Measurements from ENCODE around the gene MYRFL.
"Not testable (repeated sequence)": the region's sequence is repeated elsewhere in the genome, so short reads cannot be mapped to it uniquely, and the experiment has no call there.

Gene MYRFL

GRCh38 chr12:69994086-69994485, 169.1 kb downstream of the MYRFL start:
- not testable (repeated sequence) for DNase-seq

DNA sequence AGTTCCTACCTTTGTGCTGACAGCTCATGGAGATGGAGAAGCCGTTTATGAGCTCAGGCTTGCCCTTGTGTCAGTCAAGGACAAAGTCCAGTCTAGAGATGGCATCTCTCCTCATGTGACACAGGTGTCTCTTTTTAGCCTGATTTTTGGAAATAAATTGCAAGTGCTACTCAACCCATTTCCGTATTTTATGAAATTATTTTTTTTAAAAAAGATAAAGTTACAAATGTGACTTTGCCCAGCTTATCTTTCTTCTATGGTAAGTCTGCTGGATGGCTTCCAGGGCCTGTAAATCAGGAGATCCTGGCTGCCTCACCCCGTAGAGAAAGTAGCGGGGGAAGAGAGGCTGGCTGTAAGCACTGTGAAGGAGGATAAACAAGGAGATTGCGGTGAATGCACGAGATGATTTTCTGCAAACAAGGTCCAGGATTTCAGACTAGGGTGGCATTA, 169.7 kb downstream of the MYRFL start:
- no peak for DNase-seq

- no peak for DNase-seq
These were observed 171.2 kb downstream of the MYRFL start for GRCh38 chr12:69996241-69996640.

GRCh38 chr12:69996722-69997121, 171.7 kb downstream of the MYRFL start:
- DNase-seq = no peak

DNA sequence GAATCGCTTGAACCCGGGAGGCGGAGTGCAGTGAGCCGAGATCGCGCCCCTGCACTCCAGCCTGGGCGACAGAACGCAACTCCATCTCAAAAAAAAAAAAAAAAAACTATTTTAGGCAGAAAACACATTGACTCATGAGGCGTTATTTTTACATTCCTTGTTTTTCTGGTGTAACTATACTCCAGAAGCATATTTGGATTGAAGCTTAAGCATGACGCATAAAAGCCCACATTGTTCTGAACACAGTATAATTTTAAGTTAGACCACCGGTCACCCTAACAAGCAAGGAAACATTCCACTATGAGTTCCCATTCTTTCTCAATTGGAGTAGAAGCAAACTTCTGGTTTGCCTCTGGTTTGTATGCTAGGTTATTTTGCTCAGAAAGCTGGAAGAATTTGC, 173.0 kb downstream of the MYRFL start:
- no peak for DNase-seq

DNA sequence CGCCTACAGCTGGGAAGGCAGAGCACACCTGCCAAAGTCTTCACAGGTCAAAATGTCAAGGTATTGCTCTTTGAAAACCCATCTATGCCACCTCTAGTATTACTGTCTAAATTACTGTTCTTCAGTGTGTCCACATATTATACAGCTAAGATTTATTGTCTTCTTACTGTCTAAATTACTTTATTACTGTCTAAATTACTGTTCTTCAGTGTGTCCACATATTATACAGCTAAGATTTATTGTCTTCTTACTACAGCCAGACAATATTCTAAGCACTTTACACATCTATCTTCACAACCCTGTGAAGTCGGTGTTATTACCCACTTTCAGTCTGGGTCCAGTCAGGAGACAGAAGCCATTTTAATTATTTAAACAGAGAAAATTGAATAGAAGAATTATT, 173.9 kb downstream of the MYRFL start:
- DNase-seq = no peak

DNA sequence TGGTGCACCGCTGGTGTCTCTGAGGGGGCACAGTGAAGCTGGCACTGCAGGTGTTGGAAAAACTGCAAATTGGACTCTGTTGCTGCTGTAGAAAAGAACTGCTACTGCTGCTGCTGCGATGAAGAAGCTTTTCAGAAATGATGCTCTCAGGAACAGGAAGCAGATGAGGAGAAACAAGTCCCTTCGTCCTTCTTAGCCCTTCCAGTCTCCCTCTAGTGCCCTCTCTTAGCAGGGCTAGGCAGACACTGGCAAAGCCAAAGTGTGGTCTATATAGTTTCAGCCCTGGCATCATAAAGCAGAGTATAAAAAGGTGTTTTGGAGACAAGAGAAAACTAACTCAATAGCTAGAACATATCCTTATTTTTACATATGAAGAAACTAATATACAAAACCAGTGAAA, 174.5 kb downstream of the MYRFL start:
- DNase-seq = no peak

- DNase-seq = no peak
These were observed 177.3 kb downstream of the MYRFL start for GRCh38 chr12:70002097-70002911.

GRCh38 chr12:70002912-70003255, 177.9 kb downstream of the MYRFL start:
- DNase-seq = no peak

DNA sequence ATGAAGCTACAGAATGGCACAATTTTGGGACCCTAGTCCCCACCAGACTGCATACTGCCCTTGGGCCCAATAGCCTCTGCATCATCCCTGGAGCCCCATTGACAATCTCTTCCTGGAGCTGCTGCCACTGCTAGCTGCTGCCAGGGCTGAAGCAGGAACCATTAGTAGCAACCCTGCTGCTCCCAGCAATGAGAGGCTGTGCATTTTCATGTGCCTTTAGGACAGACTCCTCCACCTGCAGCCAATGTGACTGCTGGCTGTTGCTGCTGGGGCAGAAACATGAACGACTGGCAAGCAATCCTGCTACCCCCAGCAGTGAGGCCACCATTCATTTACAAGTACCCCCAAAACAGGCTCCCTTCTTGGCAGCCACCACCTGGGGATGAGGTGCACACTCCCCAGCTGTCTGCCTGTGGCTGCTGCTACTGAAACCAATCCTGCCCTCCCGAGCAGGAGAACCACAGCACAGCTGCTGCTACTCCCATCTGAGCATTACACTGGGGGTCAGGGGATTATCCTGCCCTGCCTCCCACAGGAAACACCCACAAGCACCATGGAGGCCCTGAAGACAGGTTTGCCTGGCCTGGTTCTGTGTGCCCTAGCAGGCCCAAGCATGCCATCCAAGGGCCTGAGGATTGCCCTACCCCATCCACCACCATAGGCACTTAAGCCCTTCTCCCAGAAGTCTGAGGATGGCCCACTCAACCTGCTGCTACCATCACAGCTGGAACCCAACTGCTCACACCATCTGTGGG, 181.0 kb downstream of the MYRFL start:
- DNase-seq = no peak

DNA sequence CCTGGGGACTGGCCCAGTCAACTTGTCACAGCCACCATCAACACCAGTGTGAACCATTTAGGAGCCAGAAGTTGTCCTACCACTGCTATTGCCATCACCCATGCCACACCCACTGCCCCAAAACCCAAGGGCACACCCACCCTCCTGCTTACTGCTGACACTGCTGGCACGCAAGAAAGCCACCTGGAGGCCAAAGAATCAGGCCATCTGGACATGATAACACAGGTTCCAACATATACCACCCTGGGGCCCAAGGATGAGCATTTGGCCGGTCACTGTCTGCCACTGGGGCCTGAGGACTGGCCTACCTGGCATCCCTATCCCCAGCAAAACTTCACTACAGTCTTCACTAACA, 181.6 kb downstream of the MYRFL start:
- DNase-seq = no peak

GRCh38 chr12:70007687-70008086, 182.7 kb downstream of the MYRFL start:
- DNase-seq = no peak
